HG03064 (cell line): ENCODE results near the gene DPF3.

Experiments used
- ATAC-seq: cut with Tn5 transposase; IDR thresholded peaks from one replicate; pipeline ENCODE4 v1.9.1; 2021; ENCODE audit warnings: low read depth; ENCODE audit not compliant: unreplicated experiment

Gene DPF3

GRCh38 chr14:72893636-72894322, at the start of gene DPF3:
Gene DPF3 (minus strand): TSS chr14:72894101. CDS start chr14:72894088, 13 bp downstream.
- ATAC-seq = peak; percentile 94

DNA sequence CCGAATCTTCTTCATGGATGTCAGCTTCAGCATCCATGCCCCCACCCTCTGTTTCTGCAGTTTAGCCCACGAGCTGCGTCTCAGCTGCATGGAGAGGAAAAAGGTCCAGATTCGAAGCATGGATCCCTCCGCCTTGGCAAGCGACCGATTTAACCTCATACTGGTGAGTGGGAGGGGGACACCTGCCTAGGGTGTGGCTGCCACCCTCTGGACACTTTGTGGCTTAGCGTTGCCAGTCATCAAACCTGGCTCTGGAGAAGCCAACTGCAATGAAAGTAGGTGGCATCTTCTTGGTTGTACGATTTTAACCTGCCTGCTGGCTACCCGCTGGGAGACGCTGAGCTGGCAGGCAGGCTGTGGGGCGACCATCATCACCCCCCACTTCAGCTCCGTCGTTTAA, 49.0 kb upstream of the DPF3 start:
- ATAC-seq = no peak

GRCh38 chr14:72941286-72941985, 47.5 kb upstream of the DPF3 start:
- ATAC-seq = no peak

- ATAC-seq = no peak
These were observed 45.7 kb upstream of the DPF3 start for GRCh38 chr14:72939630-72940029.

GRCh38 chr14:72932893-72933292, 39.0 kb upstream of the DPF3 start:
- ATAC-seq = no peak

GRCh38 chr14:72929316-72930080, 35.6 kb upstream of the DPF3 start:
- ATAC-seq = no peak

DNA sequence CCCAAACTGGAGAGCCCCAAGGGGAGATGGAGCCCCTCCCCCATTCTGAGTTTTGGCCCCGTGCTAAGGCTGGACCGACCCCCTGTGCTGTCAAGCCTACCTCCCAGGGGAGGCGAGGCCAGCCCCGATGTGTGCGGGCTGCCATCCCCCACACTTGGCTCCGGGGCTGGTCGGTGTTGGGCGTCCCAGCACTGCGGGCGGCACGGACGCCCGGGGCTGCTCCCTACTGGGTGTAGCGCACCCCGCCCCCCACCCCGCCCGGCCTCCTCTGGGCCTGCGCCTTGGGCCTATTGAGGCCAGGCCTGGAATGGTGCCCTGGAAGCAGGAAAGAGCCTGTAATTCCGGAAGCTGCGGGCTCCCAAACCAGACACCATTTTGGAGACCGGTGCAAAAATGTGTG, 35.0 kb upstream of the DPF3 start:
- ATAC-seq = no peak

GRCh38 chr14:72926292-72927028, 32.6 kb upstream of the DPF3 start, which contains the start of gene DCAF4:
Gene DCAF4 (plus strand): TSS chr14:72926464. CDS start chr14:72937979, 11,515 bp downstream.
- ATAC-seq = peak; percentile 90

GRCh38 chr14:72925815-72926291, 32.0 kb upstream of the DPF3 start:
- ATAC-seq = no peak

GRCh38 chr14:72925171-72925759, 31.4 kb upstream of the DPF3 start:
- ATAC-seq = no peak

GRCh38 chr14:72924337-72924736, 30.4 kb upstream of the DPF3 start:
- no peak for ATAC-seq

DNA sequence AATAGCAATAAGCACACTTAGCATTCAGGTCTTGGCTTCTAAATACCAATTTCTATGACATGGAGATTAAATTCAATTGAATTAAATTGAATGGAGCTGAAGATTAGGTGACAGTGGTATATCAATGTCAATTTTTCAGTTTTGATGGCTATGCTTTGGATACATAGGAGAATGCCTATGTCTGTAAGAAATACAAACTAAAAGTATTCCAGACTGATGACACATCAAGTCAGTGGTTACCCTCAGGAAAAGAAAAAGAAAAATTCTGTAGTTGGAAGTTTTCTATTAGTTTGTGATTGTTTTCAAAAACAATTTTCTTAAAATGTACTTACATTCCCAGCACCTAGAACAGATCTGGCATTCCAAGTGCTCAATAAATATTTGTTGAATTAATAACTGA, 27.5 kb upstream of the DPF3 start:
- ATAC-seq = no peak

GRCh38 chr14:72920008-72920407, 26.1 kb upstream of the DPF3 start:
- no peak for ATAC-seq

GRCh38 chr14:72917094-72917802, 23.3 kb upstream of the DPF3 start:
- ATAC-seq = no peak

- ATAC-seq = no peak
These were observed 22.3 kb upstream of the DPF3 start for GRCh38 chr14:72916174-72916573.

- ATAC-seq = no peak
These were observed 19.9 kb upstream of the DPF3 start for GRCh38 chr14:72913809-72914208.

- no peak for ATAC-seq
These were observed 15.3 kb upstream of the DPF3 start for GRCh38 chr14:72909163-72909562.

DNA sequence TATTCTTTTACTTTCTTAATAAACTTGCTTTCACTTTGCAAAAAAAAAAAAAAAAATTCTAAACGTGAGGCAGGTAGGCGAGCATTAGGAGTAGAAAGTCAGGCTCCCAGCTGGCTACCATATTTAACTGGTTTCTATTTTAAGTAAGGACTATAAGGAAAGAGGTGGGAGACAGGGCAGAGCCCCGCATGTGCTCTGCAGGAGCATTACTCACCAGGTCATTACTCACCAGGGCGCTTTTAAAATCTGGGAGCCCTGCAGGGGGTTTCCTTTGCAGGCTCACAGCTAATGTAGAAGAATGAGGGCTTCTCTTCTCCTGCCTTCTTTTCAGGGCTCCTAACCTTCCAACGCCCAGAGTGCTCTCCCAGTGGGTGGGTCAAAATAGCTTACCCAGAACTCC, 14.0 kb upstream of the DPF3 start:
- no peak for ATAC-seq

GRCh38 chr14:72906879-72907278, 13.0 kb upstream of the DPF3 start:
- no peak for ATAC-seq

DNA sequence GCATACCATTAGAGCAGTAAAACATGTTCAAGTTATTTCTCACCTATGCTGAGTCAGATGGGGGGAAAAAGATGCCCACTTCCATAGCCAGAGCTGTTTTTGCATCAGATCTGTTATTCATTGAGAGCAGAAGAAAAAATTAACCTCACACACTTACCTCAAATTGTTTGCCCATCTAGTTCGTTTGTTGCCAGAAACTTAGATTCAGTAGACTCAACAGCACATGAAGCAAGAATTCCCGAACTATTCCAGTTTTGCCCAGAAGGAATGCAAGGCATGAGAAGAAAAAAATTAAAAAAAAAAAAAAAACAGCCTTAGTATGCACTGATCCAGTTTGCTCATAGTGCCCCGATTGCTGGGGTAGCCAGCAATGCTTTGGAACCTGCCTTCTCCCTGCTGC, 12.4 kb upstream of the DPF3 start:
- ATAC-seq = no peak
